ENCODE measurements around the gene MAOA.
"Not testable (repeated sequence)": the region's sequence is repeated elsewhere in the genome, so short reads cannot be mapped to it uniquely, and the experiment has no call there.

MAOA gene

DNA sequence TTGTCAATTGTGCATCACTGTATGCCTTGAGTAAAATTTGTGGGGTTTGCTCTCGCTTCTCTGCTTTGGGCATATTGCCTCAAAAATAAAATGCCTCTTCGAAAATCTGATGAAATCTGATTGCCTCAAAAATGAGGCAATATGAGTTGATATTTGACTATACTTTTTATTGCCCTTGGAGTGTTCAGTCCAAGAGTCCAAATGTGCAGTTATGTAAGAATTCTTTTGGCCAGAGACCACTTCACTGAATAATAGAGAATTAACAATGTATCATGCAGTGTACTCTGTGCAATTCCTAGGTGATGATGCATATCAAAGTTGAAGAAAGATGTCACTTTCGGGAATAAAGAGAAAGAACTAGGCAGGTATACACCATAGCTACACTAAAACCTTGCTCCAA is 8.6 kb downstream of the MAOA start:
- Mint-ChIP-seq H3K27ac (no peak overlapping the region), H3K9me3 (no peaks in the 10 kb centered on the region), H3K4me3 (no peak overlapping the region), H3K27me3 (ENCODE audit: low read depth) (no peaks in the 10 kb centered on the region), H3K36me3 (ENCODE audit: low read depth) (no peaks in the 10 kb centered on the region), H3K4me1 (no peaks in the 10 kb centered on the region)
- TF ChIP-seq, protein P1, sequence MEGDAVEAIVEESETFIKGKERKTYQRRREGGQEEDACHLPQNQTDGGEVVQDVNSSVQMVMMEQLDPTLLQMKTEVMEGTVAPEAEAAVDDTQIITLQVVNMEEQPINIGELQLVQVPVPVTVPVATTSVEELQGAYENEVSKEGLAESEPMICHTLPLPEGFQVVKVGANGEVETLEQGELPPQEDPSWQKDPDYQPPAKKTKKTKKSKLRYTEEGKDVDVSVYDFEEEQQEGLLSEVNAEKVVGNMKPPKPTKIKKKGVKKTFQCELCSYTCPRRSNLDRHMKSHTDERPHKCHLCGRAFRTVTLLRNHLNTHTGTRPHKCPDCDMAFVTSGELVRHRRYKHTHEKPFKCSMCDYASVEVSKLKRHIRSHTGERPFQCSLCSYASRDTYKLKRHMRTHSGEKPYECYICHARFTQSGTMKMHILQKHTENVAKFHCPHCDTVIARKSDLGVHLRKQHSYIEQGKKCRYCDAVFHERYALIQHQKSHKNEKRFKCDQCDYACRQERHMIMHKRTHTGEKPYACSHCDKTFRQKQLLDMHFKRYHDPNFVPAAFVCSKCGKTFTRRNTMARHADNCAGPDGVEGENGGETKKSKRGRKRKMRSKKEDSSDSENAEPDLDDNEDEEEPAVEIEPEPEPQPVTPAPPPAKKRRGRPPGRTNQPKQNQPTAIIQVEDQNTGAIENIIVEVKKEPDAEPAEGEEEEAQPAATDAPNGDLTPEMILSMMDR (IDR thresholded peaks at IDR 0.05; ENCODE audit: unreplicated experiment in 3 of 3): no peak

DNA sequence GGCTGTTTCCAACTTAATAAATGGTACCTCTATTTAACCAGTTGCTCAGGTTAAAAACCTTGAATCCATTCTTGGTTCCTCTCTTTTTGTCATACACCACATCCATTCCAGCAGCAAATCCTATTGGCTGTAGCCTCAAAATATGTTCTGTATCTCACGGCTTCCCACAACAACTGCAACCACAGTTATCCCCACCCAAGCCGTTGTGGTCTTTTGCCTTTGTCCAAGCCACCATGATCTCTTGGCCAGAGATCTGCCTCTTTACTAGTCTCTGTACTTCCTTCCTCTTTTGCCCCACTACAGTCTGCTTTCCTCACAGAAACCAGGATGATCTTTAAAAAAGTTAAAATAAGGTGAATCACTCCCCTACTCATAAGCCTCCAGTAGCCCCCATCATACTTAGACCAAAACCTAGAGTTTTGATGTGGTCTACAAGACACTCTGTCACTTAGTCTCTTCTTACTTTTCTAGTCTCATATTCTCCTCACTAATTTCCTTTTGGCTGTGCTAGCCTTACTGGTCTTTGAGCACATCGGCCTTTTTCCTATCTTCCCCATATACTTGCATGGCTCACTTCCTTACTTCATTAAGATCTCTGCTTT is 10.3 kb downstream of the MAOA start:
- TF ChIP-seq, protein P1 (IDR thresholded peaks at IDR 0.05; ENCODE audit: unreplicated experiment in 3 of 3): no peak
- H3K9me3 Mint-ChIP-seq: no peaks in the 10 kb centered on the region
- H3K4me1 Mint-ChIP-seq: no peaks in the 10 kb centered on the region
- no peaks in the 10 kb centered on the region for H3K36me3 Mint-ChIP-seq (ENCODE audit: low read depth)
- no peaks in the 10 kb centered on the region for H3K27me3 Mint-ChIP-seq (ENCODE audit: low read depth)
- no peak overlapping the region for H3K27ac Mint-ChIP-seq
- H3K4me3 Mint-ChIP-seq: no peak overlapping the region

DNA sequence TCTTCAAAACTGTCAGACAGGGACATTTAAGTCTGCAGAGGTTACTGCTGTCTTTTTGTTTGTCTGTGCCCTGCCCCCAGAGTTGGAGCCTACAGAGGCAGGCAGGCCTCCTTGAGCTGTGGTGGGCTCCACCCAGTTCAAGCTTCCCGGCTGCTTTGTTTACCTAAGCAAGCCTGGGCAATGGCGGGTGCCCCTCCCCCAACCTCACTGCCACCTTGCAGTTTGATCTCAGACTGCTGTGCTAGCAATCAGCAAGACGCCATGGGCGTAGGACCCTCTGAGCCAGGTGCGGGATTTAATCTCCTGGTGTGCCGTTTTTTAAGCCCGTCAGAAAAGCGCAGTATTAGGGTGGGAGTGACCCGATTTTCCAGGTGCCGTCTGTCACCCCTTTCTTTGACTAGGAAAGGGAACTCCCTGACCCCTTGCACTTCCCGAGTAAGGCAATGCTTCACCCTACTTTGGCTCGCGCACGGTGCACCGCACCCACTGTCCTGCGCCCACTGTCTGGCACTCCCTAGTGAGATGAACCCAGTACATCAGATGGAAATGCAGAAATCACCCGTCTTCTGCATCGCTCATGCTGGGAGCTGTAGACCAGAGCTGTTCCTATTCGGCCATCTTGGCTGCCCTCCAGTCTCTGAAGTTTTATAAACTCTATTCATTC is 20.0 kb downstream of the MAOA start:
- H3K4me1 Mint-ChIP-seq; H3K27ac Mint-ChIP-seq; H3K36me3 Mint-ChIP-seq (ENCODE audit: low read depth); H3K4me3 Mint-ChIP-seq; H3K27me3 Mint-ChIP-seq (ENCODE audit: low read depth); H3K9me3 Mint-ChIP-seq: not testable (repeated sequence)

DNA sequence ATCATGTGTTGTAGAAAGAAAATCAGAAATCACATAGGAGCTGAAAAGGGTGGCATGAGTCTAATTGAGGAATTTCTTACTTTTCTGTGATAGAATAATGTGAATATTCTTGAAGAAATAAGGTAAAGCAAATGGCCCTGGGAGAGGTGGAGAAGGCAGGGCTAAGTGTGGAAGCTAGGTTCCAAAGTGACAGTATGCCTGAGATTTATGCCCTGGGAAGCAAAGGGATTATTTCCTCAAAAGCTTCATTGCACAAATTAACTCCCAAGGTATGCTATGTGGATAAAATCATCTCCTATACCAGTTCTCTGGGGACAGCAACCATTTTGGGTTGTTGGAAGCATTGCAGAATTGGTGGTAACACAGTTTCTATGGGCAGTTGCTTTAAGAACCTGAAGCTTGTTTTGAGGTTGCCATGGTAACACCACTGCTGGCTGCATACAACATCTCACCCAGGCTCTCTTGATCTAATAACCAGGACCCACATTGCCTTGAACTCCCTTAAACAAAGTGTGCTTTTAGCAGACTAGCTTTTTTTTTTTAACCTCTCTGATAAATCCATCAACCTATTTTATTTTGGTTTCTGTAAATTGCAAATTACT is 21.0 kb downstream of the MAOA start:
- peak overlapping the region in 1 of 3 experiments; percentile 61 for H3K27ac Mint-ChIP-seq
- no peaks in the 10 kb centered on the region for H3K27me3 Mint-ChIP-seq (ENCODE audit: low read depth)
- no peaks in the 10 kb centered on the region for H3K36me3 Mint-ChIP-seq (ENCODE audit: low read depth)
- H3K9me3 Mint-ChIP-seq: peaks cover 3% of the 10 kb centered on the region
- H3K4me1 Mint-ChIP-seq: no peaks in the 10 kb centered on the region
- TF ChIP-seq, protein P1 (IDR thresholded peaks at IDR 0.05; ENCODE audit: unreplicated experiment in 3 of 3): no peak
- no peak overlapping the region for H3K4me3 Mint-ChIP-seq

DNA sequence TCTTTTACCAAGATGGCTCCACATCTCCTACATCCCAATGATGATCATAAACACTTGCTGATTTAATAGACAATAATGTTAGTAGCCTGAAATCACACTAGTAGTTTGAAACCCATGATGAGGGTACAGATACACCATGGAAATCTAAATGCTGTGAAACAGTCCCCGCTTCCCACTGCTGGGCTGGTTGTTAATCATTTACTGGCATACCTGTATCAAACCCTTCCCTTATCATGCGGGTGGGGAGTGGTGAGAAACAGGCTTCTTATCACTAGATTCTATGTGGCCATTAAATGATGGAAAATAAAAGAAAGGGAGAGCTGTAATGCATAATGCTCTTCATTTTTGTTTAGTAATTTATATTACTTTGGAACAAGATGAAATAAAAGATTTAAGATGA is 21.9 kb downstream of the MAOA start:
- H3K4me3 Mint-ChIP-seq: no peak overlapping the region
- H3K9me3 Mint-ChIP-seq: peaks cover 3% of the 10 kb centered on the region
- H3K36me3 Mint-ChIP-seq (ENCODE audit: low read depth): no peaks in the 10 kb centered on the region
- no peaks in the 10 kb centered on the region for H3K4me1 Mint-ChIP-seq
- H3K27me3 Mint-ChIP-seq (ENCODE audit: low read depth): no peaks in the 10 kb centered on the region
- TF ChIP-seq, protein P1 (IDR thresholded peaks at IDR 0.05; ENCODE audit: unreplicated experiment in 3 of 3): no peak
- H3K27ac Mint-ChIP-seq: no peak overlapping the region

DNA sequence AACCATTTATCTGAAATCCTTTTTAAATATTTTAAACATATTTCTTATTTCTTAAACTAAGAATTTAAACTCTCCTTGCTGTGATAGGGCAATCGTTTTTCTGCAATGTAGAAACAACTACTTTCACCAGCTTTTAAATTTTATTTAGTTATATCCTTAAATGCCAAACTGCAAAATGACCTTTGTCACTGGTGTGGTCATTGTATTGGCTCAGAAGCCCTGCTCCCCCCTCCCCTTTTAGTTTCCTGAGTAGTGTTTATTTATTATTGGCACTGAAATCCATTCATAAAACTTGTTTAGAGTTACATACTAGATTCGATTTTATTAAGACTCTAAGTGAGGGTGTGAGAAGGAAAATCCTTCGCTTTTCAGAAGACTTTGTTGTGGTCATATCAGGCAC is 23.0 kb downstream of the MAOA start:
- Mint-ChIP-seq H3K36me3 (ENCODE audit: low read depth) (no peaks in the 10 kb centered on the region), H3K27me3 (ENCODE audit: low read depth) (no peaks in the 10 kb centered on the region), H3K4me1 (no peaks in the 10 kb centered on the region), H3K9me3 (peaks cover 3% of the 10 kb centered on the region), H3K4me3 (no peak overlapping the region), H3K27ac (peak overlapping the region in 1 of 3 experiments; percentile 75)
- TF ChIP-seq, protein P1 (IDR thresholded peaks at IDR 0.05; ENCODE audit: unreplicated experiment in 3 of 3): no peak
